ENCODE results near the gene CDK17. TPM values are rescaled to one million over a fixed set of nuclear protein-coding genes. Genes with fewer than 3 reads are reported as not detected.
"Not testable (repeated sequence)": the region's sequence is repeated elsewhere in the genome, so short reads cannot be mapped to it uniquely, and the experiment has no call there.

The CDK17 gene
- total and polyA plus RNA-seq, 2 of the 8 experiments (the other 6 are each of a cell fraction or from before 2014, with no cell fraction given) = 5.8 to 20.0 TPM

GRCh38 chr12:96395236-96395635 lies 5.0 kb downstream of the CDK17 start:
- H3K4me3 ChIP-seq (ENCODE audit: extremely low read depth in 1 of 4, insufficient read depth in 2 of 4, low read depth in 3 of 4, low read length in 4 of 4) = no peak overlapping the region
- no peak overlapping the region for H3K9ac ChIP-seq (replicated peaks in 1 of 4; ENCODE audit: extremely low read depth in 1 of 4, low read depth in 3 of 4, low read length in 3 of 4)
- CTCF ChIA-PET (ENCODE audit: partially characterized antibody) = interaction anchor here (1.0 kb wide), 1 partner anchor 45 kb away, joined by 3 read pairs; no protein-coding TSS in a partner anchor
- H3K9me3 ChIP-seq (ENCODE audit: insufficient read depth in 2 of 2, low read depth in 1 of 2, low read length in 1 of 2) = no peaks in the 10 kb centered on the region
- peaks cover 0 to 13% (median 5%) of the 10 kb centered on the region in 4 experiments; a peak in 4 of 7 replicates for H3K4me1 ChIP-seq (replicated peaks in 1 of 4; ENCODE audit: control insufficient read depth in 3 of 4, insufficient read depth in 4 of 4, low read length in 3 of 4)
- no peaks in the 10 kb centered on the region for H3K79me1 ChIP-seq (ENCODE audit: low read depth, low read length)
- H3K36me3 ChIP-seq (ENCODE audit: control insufficient read depth in 2 of 4, insufficient read depth in 4 of 4, low read length in 3 of 4) = no peaks in the 10 kb centered on the region
- no peak overlapping the region for H2BK5ac ChIP-seq (ENCODE audit: low read depth, low read length)
- DNase-seq (ENCODE audit: low read depth in 1 of 2, low spot score in 2 of 2) (no peak), FAIRE-seq (no peak)
- no peak overlapping the region for H3K4ac ChIP-seq (replicated peaks; ENCODE audit: insufficient read length, low read depth, low read length)
- H3K56ac ChIP-seq (replicated peaks; ENCODE audit: insufficient read length, low read depth, low read length) = no peak overlapping the region
- no peak overlapping the region for H2BK12ac ChIP-seq (ENCODE audit: low read depth, low read length)
- peaks cover 4 to 8% of the 10 kb centered on the region in 2 experiments for H4K20me1 ChIP-seq (replicated peaks in 1 of 2; ENCODE audit: control insufficient read depth in 1 of 2, insufficient read depth in 2 of 2, low read length in 2 of 2)
- POLR2A ChIA-PET (ENCODE audit: partially characterized antibody) = no interaction called here
- no peak overlapping the region for H2BK120ac ChIP-seq (replicated peaks; ENCODE audit: low read depth, low read length)
- no peak overlapping the region for H3K4me2 ChIP-seq (ENCODE audit: insufficient read depth in 1 of 2, low read depth in 2 of 2, low read length in 2 of 2)
- H4K8ac ChIP-seq (ENCODE audit: extremely low read depth, insufficient read depth, low read length) = no peak overlapping the region
- peaks cover 4% of the 10 kb centered on the region for H3K23me2 ChIP-seq (ENCODE audit: low read depth, low read length)
- no peak overlapping the region for H3K23ac ChIP-seq (ENCODE audit: insufficient read length)
- no peak overlapping the region for H3K18ac ChIP-seq (ENCODE audit: extremely low read depth, low read length)
- TF ChIP-seq SIRT6 (IDR thresholded peaks at IDR 0.05; ENCODE audit: low read length) = no peak
- TF ChIP-seq SP1 (IDR thresholded peaks at IDR 0.05; ENCODE audit: low read depth, low read length) = no peak
- no peak overlapping the region for H2BK15ac ChIP-seq (ENCODE audit: low read length)
- H3K27ac ChIP-seq (ENCODE audit: low read depth, low read length) = no peak overlapping the region
- no peak overlapping the region for H3K14ac ChIP-seq (ENCODE audit: insufficient read length)
- H3K27me3 ChIP-seq (replicated peaks in 1 of 4; ENCODE audit: control insufficient read depth in 3 of 4, extremely low read depth in 1 of 4, insufficient read depth in 3 of 4, low read length in 3 of 4) = no peaks in the 10 kb centered on the region
- H3K79me2 ChIP-seq (ENCODE audit: control insufficient read depth in 1 of 2, insufficient read depth in 2 of 2, low read length in 2 of 2) = peaks cover 0 to 80% of the 10 kb centered on the region in 2 experiments; a peak in 3 of 4 replicates
- H4K5ac ChIP-seq (ENCODE audit: insufficient read length, low read depth, low read length) = no peak overlapping the region
- no peak overlapping the region for H2AK5ac ChIP-seq (ENCODE audit: low read depth, low read length)
- H2BK20ac ChIP-seq (ENCODE audit: low read length) = no peak overlapping the region
- no peak overlapping the region for H4K91ac ChIP-seq (replicated peaks; ENCODE audit: insufficient read length, low read length)
- WGBS, 2 experiments (ENCODE audit: extremely low coverage in 1 of 2, insufficient coverage in 1 of 2, insufficient read length in 1 of 2, insufficient replicate concordance in 2 of 2, low coverage in 1 of 2, low lambda C conversion rate in 2 of 2, missing lambda C conversion rate in 1 of 2) = 66% methylated on average over 4 of the region's 4 CpGs; no CpG with 5 or more reads in 1 of the 2 experiments
- no peak overlapping the region for H2AFZ ChIP-seq (ENCODE audit: low read length)

GRCh38 chr12:96393229-96393628 lies 7.0 kb downstream of the CDK17 start:
- H2AK5ac ChIP-seq (ENCODE audit: low read depth, low read length); H3K9ac ChIP-seq (replicated peaks in 1 of 4; ENCODE audit: extremely low read depth in 1 of 4, low read depth in 3 of 4, low read length in 3 of 4); H3K23ac ChIP-seq (ENCODE audit: insufficient read length); H2BK15ac ChIP-seq (ENCODE audit: low read length); H3K14ac ChIP-seq (ENCODE audit: insufficient read length); H3K36me3 ChIP-seq (ENCODE audit: control insufficient read depth in 2 of 4, insufficient read depth in 4 of 4, low read length in 3 of 4); H3K27ac ChIP-seq (ENCODE audit: low read depth, low read length); POLR2A ChIA-PET (ENCODE audit: partially characterized antibody); H4K5ac ChIP-seq (ENCODE audit: insufficient read length, low read depth, low read length); H2BK5ac ChIP-seq (ENCODE audit: low read depth, low read length); H3K27me3 ChIP-seq (replicated peaks in 1 of 4; ENCODE audit: control insufficient read depth in 3 of 4, extremely low read depth in 1 of 4, insufficient read depth in 3 of 4, low read length in 3 of 4); H3K4me2 ChIP-seq (ENCODE audit: insufficient read depth in 1 of 2, low read depth in 2 of 2, low read length in 2 of 2); H3K4me3 ChIP-seq (ENCODE audit: extremely low read depth in 1 of 4, insufficient read depth in 2 of 4, low read depth in 3 of 4, low read length in 4 of 4); H3K18ac ChIP-seq (ENCODE audit: extremely low read depth, low read length); H4K20me1 ChIP-seq (replicated peaks in 1 of 2; ENCODE audit: control insufficient read depth in 1 of 2, insufficient read depth in 2 of 2, low read length in 2 of 2); H2BK20ac ChIP-seq (ENCODE audit: low read length); CTCF ChIA-PET (ENCODE audit: partially characterized antibody); H2AFZ ChIP-seq (ENCODE audit: low read length); H4K91ac ChIP-seq (replicated peaks; ENCODE audit: insufficient read length, low read length); FAIRE-seq; H3K4ac ChIP-seq (replicated peaks; ENCODE audit: insufficient read length, low read depth, low read length); DNase-seq (ENCODE audit: low read depth in 1 of 2, low spot score in 2 of 2); H3K79me1 ChIP-seq (ENCODE audit: low read depth, low read length); H3K9me3 ChIP-seq (ENCODE audit: insufficient read depth in 2 of 2, low read depth in 1 of 2, low read length in 1 of 2); H2BK12ac ChIP-seq (ENCODE audit: low read depth, low read length); H3K56ac ChIP-seq (replicated peaks; ENCODE audit: insufficient read length, low read depth, low read length); H2BK120ac ChIP-seq (replicated peaks; ENCODE audit: low read depth, low read length); H4K8ac ChIP-seq (ENCODE audit: extremely low read depth, insufficient read depth, low read length); H3K23me2 ChIP-seq (ENCODE audit: low read depth, low read length): not testable (repeated sequence)
- peaks cover 0 to 10% (median 3%) of the 10 kb centered on the region in 4 experiments; a peak in 2 of 7 replicates for H3K4me1 ChIP-seq (replicated peaks in 1 of 4; ENCODE audit: control insufficient read depth in 3 of 4, insufficient read depth in 4 of 4, low read length in 3 of 4)
- H3K79me2 ChIP-seq (ENCODE audit: control insufficient read depth in 1 of 2, insufficient read depth in 2 of 2, low read length in 2 of 2) = peaks cover 0 to 82% of the 10 kb centered on the region in 2 experiments; a peak in 3 of 4 replicates
- 88% methylated on average over 5 of the region's 5 CpGs; no CpG with 5 or more reads in 1 of the 2 experiments for WGBS, 2 experiments (ENCODE audit: extremely low coverage in 1 of 2, insufficient coverage in 1 of 2, insufficient read length in 1 of 2, insufficient replicate concordance in 2 of 2, low coverage in 1 of 2, low lambda C conversion rate in 2 of 2, missing lambda C conversion rate in 1 of 2)
